Sciatic nerve (tissue), 2 donors: ENCODE results near the gene OR6J1. TPM values are rescaled to one million over a fixed set of nuclear protein-coding genes. Genes with fewer than 3 reads are reported as not detected.

Source experiments
- ATAC-seq: fragments of 200-7000 bp; cut with Tn5 transposase; one replicate; pipeline ENCODE4 v1.9.1; 2020; ENCODE audit warnings: mild to moderate bottlenecking, moderate library complexity
- DNase-seq: peaks from one replicate; pipeline ENCODE4 v3.0.0-alpha.2; 2020; ENCODE audit warnings: low spot score
- intact Hi-C: fragments of 100-400 bp; cut with DNase I; formaldehyde crosslinking; loops from one replicate; pipeline ENCODE4 v1.14.2; 2022
- total RNA-seq: library from RNA; stranded (reverse); fragmentation: NEBNext Ultra II Directional; extraction: Animal tissue kit (Norgen Biotek cat#: 25700); gene quantifications from one replicate; pipeline ENCODE4 v1.2.1, GENCODE V29; 2021
- donor health status: DM: no; HTN: no; CAD: no.
- donor health status: DM: no; HTN: no; CAD: no.

The OR6J1 gene
- total RNA-seq, 1 donor from 2014 or later, result not detected

DNA sequence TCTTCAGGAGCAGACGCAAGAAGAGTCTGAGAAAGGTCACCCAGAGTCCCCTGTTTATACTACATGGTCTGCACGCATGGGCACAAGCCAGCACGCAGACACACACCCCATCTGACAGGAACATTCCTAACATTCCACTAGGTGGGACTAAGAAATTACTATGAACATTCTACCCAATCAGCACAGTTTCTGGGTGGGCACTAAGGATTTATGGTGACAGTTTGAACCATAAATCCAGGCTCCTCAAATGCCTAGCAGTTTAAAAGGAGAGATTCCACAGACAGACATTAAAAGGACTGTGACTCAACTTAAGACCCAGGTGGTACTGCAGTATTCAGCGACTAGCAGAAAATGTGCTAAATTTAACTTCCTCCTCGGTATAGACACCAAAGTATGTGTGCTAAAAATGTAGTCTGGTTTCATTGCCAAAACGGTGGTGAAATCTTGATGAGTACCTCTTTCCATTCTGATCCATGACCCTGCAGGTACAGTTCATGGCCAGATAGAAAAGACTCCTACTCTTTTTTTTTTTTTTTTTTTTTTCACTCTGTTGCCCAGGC is 29.8 kb downstream of the OR6J1 start:
- ATAC-seq (peak; percentile 96), DNase-seq (no peak)
- intact Hi-C loops, result no loop called here

DNA sequence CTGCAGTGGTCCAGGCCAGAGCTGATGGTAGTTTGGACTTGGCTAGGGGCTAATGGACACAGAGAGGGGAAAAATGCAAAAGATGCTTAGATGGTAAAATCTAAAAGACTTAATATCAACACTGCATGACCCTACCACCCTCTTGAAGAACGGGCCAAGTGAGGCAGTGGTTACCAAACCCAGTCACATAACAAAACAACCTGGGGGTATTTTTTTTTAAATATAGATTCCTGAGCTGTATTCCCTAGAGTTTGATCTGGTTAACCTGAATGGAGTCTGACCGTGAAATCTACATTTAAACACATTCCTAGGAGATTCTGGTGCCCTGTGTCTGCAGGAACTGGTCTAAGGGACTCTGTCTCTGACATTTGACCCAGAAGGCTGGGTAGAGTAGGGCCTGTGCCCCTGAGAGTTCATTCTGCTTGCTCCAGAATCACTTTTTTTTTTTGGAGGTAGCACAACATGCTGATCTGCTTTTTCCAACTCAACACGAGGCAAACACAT is 30.4 kb downstream of the OR6J1 start:
- ATAC-seq (peak; percentile 14), DNase-seq (no peak)
- intact Hi-C loops, result no loop called here

DNA sequence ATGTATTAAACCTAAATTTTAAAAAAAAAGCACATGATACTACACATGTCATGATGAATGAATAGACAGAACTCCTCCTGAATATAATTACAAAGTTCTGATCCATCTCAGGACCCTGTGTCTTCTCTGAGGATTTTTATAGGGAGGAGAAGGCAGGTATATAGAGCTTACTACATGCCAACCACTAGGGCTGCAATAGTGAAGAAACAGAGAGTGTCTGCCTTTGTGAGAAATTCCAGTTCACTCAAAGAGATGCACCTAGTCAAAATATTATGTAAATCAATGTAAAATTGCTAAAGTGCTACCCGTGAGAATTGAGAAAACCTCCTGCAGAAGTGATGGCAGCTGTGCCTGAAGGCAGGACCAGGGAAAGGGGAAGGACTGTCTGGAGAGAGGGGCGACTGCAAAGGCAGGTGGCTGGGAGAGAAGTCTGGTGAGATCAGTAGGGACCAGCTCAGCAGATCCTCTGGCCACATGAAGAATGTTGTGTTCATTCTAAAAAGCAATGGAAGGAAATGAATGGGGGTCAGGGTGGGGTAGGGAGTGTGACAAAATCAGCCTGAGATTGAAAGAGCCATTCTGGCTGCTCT is 31.0 kb downstream of the OR6J1 start:
- DNase-seq (no peak), ATAC-seq (no peak)
- intact Hi-C loops, result no loop called here

DNA sequence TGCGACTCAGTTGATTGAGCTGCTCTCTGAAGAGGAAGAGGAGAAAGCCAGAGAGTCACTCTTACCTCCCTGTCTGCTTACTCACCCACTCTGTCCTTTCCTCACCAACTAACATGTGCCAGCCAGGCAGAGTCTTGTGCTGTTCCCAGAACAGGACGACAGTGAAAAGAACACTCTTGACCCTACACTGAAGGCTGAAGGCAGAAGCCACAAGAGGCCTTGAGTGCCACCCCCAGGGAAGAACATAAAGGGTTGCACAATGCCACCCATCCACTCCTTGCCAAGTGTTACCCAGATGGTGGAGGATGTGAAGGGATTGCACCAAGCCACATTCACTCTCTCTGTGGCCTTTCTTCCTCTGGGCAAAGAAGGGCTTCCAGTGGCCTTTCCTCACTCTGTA is 33.2 kb downstream of the OR6J1 start:
- ATAC-seq, result no peak
- intact Hi-C loops, result no loop called here
- DNase-seq, result no peak

DNA sequence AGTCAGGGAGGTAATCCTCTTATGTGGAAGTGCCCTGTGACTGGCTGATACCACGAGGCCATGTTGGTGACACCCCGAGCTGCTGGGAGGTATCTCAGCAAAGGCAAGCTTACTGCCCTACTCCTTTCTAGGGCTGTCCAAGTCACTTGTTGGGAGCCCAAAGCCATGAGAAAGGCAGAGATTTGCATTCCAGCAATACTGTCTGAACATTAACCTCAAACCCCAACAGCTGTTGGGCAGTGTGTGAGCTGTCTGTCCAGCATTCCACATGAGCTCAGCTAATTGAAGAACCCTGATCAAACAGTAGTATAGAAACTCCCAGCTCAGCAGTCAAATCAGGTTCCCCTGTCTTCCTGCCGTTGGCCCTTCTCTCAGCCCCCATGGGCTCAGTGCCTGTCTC is 36.9 kb downstream of the OR6J1 start:
- no peak for DNase-seq
- intact Hi-C loops, result no loop called here
- ATAC-seq, result no peak

DNA sequence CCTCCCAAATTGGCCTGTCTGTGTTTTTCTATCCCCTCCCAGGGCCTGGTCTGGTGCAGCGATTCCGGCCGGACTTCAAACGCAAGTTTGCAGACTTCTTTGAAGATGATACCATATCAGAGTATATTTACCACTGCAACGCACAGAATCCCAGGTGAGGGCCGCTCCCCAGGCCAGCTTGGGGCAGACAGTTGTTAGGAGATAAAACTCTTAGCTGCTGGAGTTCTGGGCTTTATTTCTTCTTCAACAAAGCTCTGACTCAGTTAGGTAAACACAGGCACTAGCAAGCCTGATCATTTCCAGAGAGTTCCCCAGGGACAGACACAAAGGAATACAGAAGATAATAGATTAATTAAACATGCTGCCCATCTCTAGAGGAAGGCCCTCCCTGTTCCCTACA is 37.8 kb downstream of the OR6J1 start:
- DNase-seq (no peak), ATAC-seq (no peak)
- intact Hi-C loops, result no loop called here

DNA sequence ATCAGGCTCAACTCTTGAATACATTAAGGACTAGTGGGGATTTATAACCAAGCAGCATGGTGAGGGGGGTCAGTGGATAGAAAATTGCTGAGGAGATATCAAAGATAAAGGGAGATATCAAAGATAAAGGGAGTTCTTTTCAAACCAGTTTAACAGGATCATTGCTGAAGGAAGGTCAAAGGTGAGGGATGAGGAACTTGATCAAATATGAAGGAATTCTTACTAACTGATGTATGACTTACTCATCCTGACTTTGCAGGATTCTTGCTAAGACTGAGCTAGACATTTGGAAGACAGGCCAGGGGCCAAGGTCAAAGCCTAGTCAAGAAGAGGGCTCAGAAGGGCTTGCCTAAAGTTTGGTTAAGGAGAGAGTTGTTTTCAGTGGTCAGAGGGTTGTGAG is 41.3 kb downstream of the OR6J1 start:
- intact Hi-C loops, result no loop called here
- ATAC-seq, result no peak

DNA sequence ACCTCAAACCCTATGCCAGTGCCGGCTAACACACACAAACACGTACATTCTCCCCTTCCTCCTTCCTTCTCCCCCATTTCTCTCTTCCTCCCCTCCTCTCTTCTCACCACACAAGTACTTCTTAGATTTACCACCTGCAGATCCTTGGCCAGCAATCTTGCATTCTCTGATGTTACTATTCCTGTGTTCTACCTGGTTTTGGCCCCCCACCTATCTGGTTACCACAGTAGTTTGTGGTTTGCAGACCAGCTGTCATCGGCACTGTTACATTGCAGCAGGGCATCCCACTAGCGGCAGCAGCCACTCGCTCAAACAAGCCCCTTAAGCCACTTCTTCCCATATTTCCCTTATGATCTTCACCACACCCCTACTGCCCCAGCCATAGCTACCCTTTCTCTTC is 42.2 kb downstream of the OR6J1 start:
- DNase-seq (no peak), ATAC-seq (no peak)
- intact Hi-C loops, result no loop called here

More for the DNA sequence above, 41.3 kb downstream of the OR6J1 start:
- no peak for DNase-seq

DNA sequence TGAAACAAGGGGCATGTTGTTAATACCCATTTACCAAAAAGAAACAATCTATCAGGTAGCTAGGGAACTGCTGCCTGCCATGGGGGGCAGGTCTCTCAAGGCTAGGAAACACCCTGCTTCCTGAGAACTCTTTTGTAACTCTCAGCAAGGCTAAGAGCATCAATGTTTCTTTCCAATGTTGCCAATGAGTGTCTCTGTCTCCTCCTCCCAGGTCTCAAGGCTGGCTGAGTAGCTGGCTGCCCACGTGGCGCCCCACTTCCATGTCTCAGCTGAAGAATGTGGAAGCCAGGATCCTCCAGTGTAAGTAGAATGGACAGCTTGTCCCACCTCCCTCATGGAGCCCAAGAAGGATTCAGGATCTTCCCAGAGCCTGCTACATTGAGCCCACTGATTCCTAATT is 42.7 kb downstream of the OR6J1 start:
- intact Hi-C loops, result no loop called here
- no peak for ATAC-seq

DNA sequence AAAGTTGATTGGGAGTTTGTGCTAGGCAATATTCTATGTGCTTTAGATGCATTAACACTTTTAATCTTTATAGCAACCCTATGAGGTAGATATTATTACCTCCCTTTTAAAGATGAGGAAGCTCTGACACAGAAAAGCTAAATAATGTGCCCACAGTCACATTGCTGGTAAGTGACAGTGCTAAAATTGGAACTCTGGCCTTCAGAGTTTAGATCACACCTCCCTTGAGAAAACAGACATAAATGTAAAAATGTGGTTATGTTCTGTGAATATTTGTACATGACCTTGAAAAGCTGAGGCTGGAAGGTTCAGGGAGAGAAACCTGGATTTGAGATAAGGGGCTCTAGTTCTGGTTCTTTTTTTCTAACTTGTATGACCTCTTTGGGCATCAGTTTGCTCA is 44.1 kb downstream of the OR6J1 start:
- DNase-seq, result no peak
- no peak for ATAC-seq
- intact Hi-C loops, result no loop called here

More for the DNA sequence above, 42.7 kb downstream of the OR6J1 start:
- no peak for DNase-seq

DNA sequence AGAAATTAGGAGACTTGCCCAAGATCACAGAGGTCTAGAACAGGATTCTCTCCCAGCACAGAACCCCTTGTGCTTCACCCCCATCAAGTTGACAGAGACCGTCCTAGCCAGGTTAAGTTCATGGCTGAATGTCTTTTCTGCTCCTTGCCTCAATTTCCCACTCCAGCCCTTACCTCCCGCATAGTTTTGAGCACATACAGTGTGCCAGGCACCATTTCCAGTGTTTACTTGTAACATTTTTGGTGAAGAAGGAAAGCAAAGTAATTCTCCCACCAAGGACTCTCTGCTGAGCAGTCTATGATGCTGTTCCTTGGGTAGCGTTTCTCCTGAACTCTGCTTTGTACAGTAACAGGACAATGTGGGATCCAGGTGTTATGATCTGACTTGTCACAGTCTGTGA is 44.8 kb downstream of the OR6J1 start:
- DNase-seq (no peak), ATAC-seq (no peak)
- intact Hi-C loops, result no loop called here

DNA sequence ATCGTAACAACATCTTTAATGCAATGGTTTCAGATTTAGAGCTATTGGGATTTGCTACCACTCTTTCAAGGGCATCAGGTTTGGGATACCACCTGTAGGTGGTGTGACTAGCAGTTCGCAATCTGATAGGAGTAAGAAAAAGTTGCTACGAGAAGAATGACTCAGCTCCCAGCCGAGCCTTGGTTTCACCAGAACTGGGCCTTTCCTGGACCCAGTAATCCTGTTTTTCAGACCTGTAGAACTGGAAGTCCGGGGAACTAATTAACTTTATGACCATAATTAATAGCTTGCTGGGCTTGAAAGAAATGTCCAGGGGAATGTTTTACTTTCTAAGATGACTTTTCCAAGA is 45.3 kb downstream of the OR6J1 start:
- ATAC-seq (peak; percentile 91), DNase-seq (no peak)
- intact Hi-C loops, result no loop called here

DNA sequence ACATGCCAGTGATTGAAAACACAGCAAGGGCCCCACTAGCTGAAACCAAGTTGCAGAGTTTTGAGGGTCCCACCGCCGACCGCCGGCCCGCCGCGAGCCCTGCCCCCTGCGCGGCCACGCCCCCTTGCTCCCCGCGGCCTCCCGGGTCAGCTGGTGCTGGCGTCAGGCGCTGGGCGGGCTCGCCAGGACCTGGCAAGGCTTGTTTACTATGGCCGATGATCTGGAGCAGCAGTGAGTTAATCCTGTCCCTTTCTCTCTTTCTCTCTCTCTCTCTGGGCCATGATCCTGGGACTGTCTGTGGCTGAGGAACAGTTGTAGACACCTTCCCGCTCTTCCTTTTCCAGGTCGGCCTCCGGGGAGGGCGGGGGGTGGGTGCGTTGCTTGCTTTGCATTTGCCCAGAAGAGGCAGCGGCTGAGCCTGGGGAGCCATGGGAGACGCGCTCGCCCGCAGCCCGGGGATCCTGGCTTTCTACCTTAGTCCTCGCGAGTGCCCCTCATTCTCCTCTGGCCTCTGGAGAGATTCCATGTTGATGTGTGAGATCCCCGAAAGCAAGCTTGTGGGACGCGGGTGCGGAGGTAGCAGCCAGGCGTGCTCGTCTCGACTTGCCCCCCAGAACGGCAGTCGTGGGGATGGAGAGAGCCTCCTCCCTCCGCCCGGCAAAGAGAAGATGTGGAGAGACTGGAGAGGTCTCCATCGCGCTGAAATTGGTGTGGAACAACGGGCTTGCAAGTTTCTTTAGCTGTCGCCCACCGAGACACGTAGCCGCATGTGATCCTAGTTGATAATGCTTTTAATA is 45.9 kb downstream of the OR6J1 start, which contains the start of gene ABHD4:
TSS of gene ABHD4 (plus strand) at position 202 of the 797 bp plus-strand sequence. CDS start at position 209, 7 bp downstream.
- ATAC-seq, result peak; percentile 99
- intact Hi-C loops, result no loop called here
- DNase-seq, result peak; percentile 93

DNA sequence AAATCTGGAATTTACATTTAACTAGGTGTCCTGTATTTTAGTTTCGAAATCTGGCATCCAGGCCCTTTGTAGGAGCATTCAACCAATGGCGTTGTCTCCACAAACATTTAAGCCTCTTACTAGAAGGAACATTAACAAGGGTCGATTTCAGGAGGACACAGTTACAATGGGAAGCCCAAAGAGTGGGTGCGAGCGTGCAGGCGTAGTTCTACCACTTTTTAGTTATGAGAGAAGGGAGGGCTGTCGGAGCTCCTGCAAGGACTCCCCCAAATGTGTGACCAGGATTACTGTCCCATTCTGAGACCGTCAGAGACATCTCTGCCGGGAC is 46.4 kb downstream of the OR6J1 start:
- intact Hi-C loops, result no loop called here
- ATAC-seq, result no peak
- no peak for DNase-seq

DNA sequence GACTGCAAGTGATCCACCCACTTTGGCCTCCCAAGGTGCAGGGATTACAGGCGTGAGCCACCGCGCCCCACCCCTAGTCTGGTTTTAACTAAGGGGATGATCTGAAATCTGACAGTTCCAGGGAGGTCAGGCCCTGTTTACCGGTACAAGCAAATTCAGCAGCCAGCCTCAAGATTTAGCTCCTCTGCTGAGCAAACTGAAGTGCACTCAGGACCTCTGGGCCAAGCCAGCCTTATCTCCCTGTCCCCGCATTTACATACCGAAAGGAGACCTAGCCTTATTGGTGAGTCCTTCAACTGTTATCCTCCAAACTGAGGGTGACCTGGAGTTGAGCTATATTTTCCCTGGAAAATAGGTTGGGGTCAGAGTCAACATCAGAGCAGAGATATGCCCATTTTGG is 46.9 kb downstream of the OR6J1 start:
- DNase-seq, result no peak
- no peak for ATAC-seq
- intact Hi-C loops, result no loop called here

DNA sequence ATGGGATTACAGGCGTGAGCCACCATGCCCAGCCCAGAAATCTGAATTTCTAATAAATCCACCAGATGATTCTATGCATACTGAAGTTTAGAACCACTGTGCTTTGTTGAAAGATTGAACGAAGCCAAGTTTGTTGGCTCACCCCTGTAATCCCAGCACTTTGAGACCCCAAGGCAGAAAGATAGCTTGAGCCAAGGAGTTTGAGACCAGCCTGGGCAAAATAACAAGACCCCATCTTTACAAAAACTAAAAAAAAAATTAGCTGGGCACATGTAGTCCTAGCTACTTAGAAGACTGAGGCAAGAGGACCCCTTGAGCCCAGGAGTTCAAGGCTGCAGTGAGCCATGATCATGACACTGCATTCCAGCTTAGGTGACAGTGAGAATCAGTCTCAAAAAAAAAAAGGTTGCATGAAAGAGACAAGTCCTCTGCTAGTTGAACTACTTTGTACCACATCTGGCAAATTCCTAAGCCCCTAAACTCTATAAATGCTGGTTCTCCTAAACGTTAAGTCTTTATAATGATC is 47.7 kb downstream of the OR6J1 start:
- DNase-seq (no peak), ATAC-seq (no peak)
- intact Hi-C loops, result no loop called here

DNA sequence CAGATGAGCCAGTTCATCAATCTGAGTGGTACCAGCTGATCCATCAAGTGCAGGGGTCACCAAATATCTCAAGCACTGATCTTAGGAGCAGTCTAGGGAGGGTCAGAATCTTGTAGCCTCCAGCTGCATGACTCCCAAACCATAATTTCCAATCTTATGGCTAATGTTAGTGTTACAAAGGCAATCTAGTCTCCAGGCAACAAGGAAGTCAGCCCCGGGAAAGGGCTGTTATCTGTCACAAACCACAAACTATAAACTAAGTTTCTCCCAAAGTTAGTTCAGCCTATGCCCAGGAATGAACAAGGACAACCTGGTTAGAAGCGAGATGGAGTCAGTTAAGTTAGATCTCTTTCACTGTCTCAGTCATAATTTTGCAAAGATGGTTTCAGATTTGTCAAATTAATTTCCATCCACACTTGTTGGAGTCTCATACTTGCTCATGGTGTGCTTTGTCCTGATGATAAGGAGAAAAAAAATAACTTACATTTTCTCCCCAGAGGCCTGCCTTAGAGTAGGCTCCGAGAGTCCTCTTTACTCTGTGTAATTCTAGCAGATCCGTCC is 49.9 kb downstream of the OR6J1 start:
- ATAC-seq (no peak), DNase-seq (no peak)
- intact Hi-C loops, result no loop called here

DNA sequence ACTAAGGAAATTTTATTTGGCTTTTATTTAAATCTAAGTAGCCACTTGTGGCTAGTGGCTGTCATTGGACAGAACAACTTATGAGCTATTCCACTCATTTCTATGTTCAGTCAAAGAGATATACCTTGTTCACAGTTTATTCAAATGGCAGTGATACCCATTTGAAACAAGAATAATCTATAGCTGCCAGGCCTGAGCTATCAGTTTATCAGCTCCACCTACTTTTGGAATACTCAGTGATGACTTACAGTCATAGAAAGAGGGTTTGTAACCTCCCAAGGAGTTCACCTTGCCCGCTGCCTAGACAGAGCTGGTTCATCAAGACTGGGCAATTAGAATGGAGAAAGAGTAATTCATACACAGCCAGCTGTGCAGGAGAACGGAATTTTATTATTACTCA is 50.6 kb downstream of the OR6J1 start:
- ATAC-seq, result no peak
- intact Hi-C loops, result no loop called here
- no peak for DNase-seq

DNA sequence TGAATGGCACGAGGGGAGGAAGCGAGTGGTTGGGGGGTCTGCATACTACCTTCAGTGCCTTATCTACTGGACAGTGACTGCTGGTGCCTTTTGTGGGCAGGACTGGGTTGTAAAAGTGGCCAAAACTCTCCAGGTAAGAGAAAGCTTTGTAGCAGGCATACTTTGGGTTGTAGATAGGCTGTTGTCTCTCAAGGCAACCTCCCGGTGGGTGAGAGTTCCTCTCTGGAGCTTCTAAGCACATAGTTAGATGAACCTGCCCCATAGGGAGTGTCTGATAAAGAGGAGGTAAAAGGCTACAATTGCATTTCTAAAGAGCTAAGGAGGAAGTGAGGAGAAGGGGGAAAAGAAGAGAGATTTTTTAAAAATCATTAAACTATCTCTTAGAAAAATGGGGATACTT is 51.0 kb downstream of the OR6J1 start:
- DNase-seq (no peak), ATAC-seq (no peak)
- intact Hi-C loops, result no loop called here
